Adrenal gland (tissue), 12 donors: ENCODE measurements around the gene CPNE4. TPM values are rescaled to one million over a fixed set of nuclear protein-coding genes. Genes with fewer than 3 reads are reported as not detected.

ENCODE experiments used
- DNase-seq, 7 donors: peaks; one replicate each; pipeline ENCODE4 v3.0.0-alpha.2; 2019 to 2020
- H3K27ac ChIP-seq, 5 donors: fragments of 200-600 bp; sonication (generic) in 4 of 5; 1 replicate in 3 of 5; 2 replicates in 2 of 5; pipeline versions ENCODE4 v1.5.1 to v1.8.0; 2016 to 2020; ENCODE audit warnings: mild to moderate bottlenecking in 1 of 5
- H3K27me3 ChIP-seq: fragments of 200-600 bp; 2 replicates; pipeline ENCODE4 v1.8.0; 2021
- H3K36me3 ChIP-seq, 2 donors: fragments of 200-600 bp; replicated peaks in 1 of 2; 1 replicate in 1 of 2; 2 replicates in 1 of 2; pipeline versions ENCODE4 v1.5.1 to v1.8.0; 2018 to 2022
- H3K4me1 ChIP-seq, 2 donors: fragments of 200-600 bp; replicated peaks in 1 of 2; 1 replicate in 1 of 2; 2 replicates in 1 of 2; pipeline versions ENCODE4 v1.5.1 to v1.8.0; 2018 to 2021
- H3K4me3 ChIP-seq, 4 donors: fragments of 200-600 bp; sonication (generic) in 3 of 4; one replicate each; pipeline ENCODE4 v1.5.1; 2016 to 2018
- H3K9me3 ChIP-seq, 3 donors: fragments of 200-600 bp; sonication (generic) in 1 of 3; replicated peaks in 1 of 3; 1 replicate in 2 of 3; 2 replicates in 1 of 3; pipeline versions ENCODE4 v1.5.1 to v1.8.0; 2016 to 2021
- POLR2A ChIP-seq, 2 donors: fragments of 450-650 bp; IDR thresholded peaks; one replicate each; pipeline ENCODE4 v1.6.1; 2017; ENCODE audit warnings: antibody characterized with exemption in 2 of 2, mild to moderate bottlenecking in 2 of 2, moderate library complexity in 1 of 2
- WGBS, 4 donors: extraction: QIAGEN DNeasy Blood & Tissue Kit in 2 of 4; methylation state at CpG; one replicate each; pipeline versions ENCODE4 v1.1.5 to v1.1.7; 2013 to 2017; 5-methylcytosine and 5-hydroxymethylcytosine counted together
- intact Hi-C, 2 donors: fragments of 100-400 bp; cut with DNase I; formaldehyde crosslinking; loops; one replicate each; pipeline versions ENCODE4 v1.14.1 to v1.15.0; 2022 to 2023
- polyA plus RNA-seq, 3 donors: library from polyadenylated mRNA; stranded (reverse); fragments of 200-250 nt in 2 of 3; fragments of 350-450 nt in 1 of 3; fragmentation: Illumina TruSeq in 1 of 3; extraction: RNeasy Lipid Tissue Mini Kit (QIAGEN cat#74804) in 1 of 3; gene quantifications; one replicate each; pipeline ENCODE4 v1.2.3, GENCODE V29; 2013 to 2014
- total RNA-seq, 9 donors: library from RNA; depleted of rRNA in 4 of 9; stranded (reverse); fragments of >200 nt in 4 of 9; fragments of 120-200 nt in 1 of 9; fragmentation: NEBNext Ultra II Directional in 1 of 9; extraction: Animal tissue kit (Norgen Biotek cat#: 25700) in 1 of 9; gene quantifications; one replicate each; pipeline versions ENCODE4 v1.1.0 to v1.2.4, GENCODE V29; 2013 to 2023
- TF ChIP-seq, protein P1 (sequence below), 6 experiments: fragments of 450-650 bp in 4 of 6; fragments of 200-600 bp in 2 of 6; sonication (generic) in 1 of 6; IDR thresholded peaks; 1 replicate in 5 of 6; 2 replicates in 1 of 6; pipeline versions ENCODE4 v1.5.1 to v1.8.0; 2016 to 2021; ENCODE audit warnings: antibody characterized with exemption in 6 of 6, mild to moderate bottlenecking in 2 of 6, moderate library complexity in 1 of 6
- donor health status: healthy with polysubstance abuse.
- donor health status: Bipolar disorder and iron deficiency.
- donor health status: DM: yes; HTN: yes; CAD: no.
- donor health status: DM: no; HTN: no; CAD: no.
- donor health status: DM: no; HTN: no; CAD: no.
- donor health status: DM: yes; HTN: yes; CAD: no.

Gene CPNE4
- total and polyA plus RNA-seq, 12 donors = 0.11 to 7.5 (median 0.59) TPM

DNA sequence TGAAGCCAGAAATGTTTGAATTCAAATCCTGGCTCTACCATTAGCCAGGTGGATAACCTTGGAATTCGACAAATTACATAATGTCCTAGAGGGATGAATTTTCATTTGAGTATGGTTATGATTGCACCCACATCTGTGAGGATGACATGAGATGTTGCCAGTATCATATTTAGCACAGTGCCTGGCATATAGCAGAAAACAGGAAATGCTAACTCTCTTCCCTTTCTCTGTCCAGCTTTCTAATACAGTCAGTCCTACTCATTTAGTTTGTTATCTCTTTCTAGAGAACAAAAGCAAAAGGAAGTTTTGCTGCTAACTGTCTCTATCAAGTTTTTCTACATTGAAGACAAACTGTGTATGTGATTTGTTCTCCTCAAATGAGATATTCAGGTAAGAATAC lies 231.7 kb downstream of the CPNE4 start:
- no peaks in the 10 kb centered on the region for H3K9me3 ChIP-seq
- no peaks in the 10 kb centered on the region for H3K36me3 ChIP-seq
- no peak for TF ChIP-seq POLR2A (IDR thresholded peaks at IDR 0.05)
- TF ChIP-seq, protein P1, sequence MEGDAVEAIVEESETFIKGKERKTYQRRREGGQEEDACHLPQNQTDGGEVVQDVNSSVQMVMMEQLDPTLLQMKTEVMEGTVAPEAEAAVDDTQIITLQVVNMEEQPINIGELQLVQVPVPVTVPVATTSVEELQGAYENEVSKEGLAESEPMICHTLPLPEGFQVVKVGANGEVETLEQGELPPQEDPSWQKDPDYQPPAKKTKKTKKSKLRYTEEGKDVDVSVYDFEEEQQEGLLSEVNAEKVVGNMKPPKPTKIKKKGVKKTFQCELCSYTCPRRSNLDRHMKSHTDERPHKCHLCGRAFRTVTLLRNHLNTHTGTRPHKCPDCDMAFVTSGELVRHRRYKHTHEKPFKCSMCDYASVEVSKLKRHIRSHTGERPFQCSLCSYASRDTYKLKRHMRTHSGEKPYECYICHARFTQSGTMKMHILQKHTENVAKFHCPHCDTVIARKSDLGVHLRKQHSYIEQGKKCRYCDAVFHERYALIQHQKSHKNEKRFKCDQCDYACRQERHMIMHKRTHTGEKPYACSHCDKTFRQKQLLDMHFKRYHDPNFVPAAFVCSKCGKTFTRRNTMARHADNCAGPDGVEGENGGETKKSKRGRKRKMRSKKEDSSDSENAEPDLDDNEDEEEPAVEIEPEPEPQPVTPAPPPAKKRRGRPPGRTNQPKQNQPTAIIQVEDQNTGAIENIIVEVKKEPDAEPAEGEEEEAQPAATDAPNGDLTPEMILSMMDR (IDR thresholded peaks at IDR 0.05) = no peak
- no peak overlapping the region for H3K4me3 ChIP-seq
- no peak overlapping the region for H3K27ac ChIP-seq
- no peaks in the 10 kb centered on the region for H3K4me1 ChIP-seq
- no peaks in the 10 kb centered on the region for H3K27me3 ChIP-seq
- no peak for DNase-seq
- intact Hi-C loops = no loop called here
- WGBS, 4 donors = 54 to 73% (median 59%) methylated on average over 1 of the region's 1 CpG

DNA sequence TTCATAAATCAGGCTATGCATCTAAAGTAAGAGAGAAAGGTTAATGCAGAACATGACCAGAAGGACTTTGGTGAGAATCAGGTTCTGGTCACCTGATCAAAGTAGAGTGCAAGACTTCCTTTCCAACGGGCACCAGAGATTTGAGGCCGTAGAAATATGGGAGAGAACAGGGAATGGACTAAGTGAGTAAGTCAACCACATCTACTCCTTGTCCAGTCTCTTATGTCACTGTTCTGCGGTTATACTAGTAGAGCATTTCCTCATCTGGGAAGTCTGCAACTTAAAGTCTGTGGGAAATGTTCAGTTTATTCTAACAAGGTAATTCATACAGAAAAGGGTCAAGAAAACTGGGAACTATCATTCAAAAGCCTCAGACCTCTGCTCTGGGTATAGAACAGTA lies 232.8 kb downstream of the CPNE4 start:
- intact Hi-C loops = no loop called here
- no peak for DNase-seq

GRCh38 chr3:131801566-131801965 lies 233.2 kb downstream of the CPNE4 start:
- DNase-seq = no peak
- 87 to 91% (median 89%) methylated on average over 4 of the region's 4 CpGs for WGBS, 4 donors
- no peaks in the 10 kb centered on the region for H3K36me3 ChIP-seq
- intact Hi-C loops = no loop called here
- no peak overlapping the region for H3K4me3 ChIP-seq
- H3K27me3 ChIP-seq = no peaks in the 10 kb centered on the region
- no peak overlapping the region for H3K27ac ChIP-seq
- H3K9me3 ChIP-seq = no peaks in the 10 kb centered on the region
- H3K4me1 ChIP-seq = no peaks in the 10 kb centered on the region
- TF ChIP-seq, protein P1 (IDR thresholded peaks at IDR 0.05) = no peak
- TF ChIP-seq POLR2A (IDR thresholded peaks at IDR 0.05) = no peak

More for the DNA sequence above, 232.8 kb downstream of the CPNE4 start:
- Histone ChIP-seq H3K4me1 (no peaks in the 10 kb centered on the region), H3K9me3 (no peaks in the 10 kb centered on the region), H3K27ac (no peak overlapping the region), H3K4me3 (no peak overlapping the region), H3K27me3 (no peaks in the 10 kb centered on the region), H3K36me3 (no peaks in the 10 kb centered on the region)
- no peak for TF ChIP-seq POLR2A (IDR thresholded peaks at IDR 0.05)
- 68 to 73% (median 69%) methylated on average over 3 of the region's 3 CpGs for WGBS, 4 donors

DNA sequence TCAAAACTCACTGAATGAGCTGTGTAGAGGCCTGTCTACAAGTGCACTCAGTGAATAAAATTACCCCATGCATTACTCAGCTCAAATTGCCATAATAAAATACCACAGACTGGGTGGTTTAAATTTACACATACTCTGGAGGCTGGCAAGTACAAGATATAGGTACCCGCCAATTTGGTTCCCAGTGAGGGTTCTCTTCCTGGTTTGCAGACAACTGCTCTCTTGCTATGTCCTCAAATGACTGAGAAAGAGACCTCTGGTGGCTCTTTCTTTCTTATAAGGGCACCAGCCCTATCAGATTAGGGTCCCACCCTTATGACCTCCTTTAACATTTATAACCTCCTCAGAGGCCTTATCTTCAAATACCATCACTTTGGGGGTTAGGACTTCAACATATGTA lies 237.0 kb downstream of the CPNE4 start:
- no peak overlapping the region for H3K27ac ChIP-seq
- H3K27me3 ChIP-seq = peaks cover 3% of the 10 kb centered on the region
- H3K36me3 ChIP-seq = no peaks in the 10 kb centered on the region
- TF ChIP-seq POLR2A (IDR thresholded peaks at IDR 0.05) = no peak
- TF ChIP-seq, protein P1 (IDR thresholded peaks at IDR 0.05) = no peak
- 84 to 100% (median 98%) methylated on average over 1 of the region's 1 CpG for WGBS, 4 donors
- no peaks in the 10 kb centered on the region for H3K4me1 ChIP-seq
- no peak overlapping the region for H3K4me3 ChIP-seq
- intact Hi-C loops = loop anchor here in 1 of 2 donors (2.0 kb wide), 1 partner anchor 231 kb away; no protein-coding TSS in a partner anchor
- no peaks in the 10 kb centered on the region for H3K9me3 ChIP-seq
- no peak for DNase-seq

- Histone ChIP-seq H3K4me3 (no peak overlapping the region), H3K9me3 (no peaks in the 10 kb centered on the region), H3K36me3 (no peaks in the 10 kb centered on the region), H3K27me3 (peaks cover 3% of the 10 kb centered on the region), H3K27ac (no peak overlapping the region), H3K4me1 (no peaks in the 10 kb centered on the region)
- DNase-seq = no peak
- intact Hi-C loops = loop anchor here in 1 of 2 donors (2.0 kb wide), 1 partner anchor 232 kb away; no protein-coding TSS in a partner anchor
- WGBS, 4 donors = 43 to 56% (median 49%) methylated on average over 4 of the region's 4 CpGs
- TF ChIP-seq, protein P1 (IDR thresholded peaks at IDR 0.05) = no peak
- TF ChIP-seq POLR2A (IDR thresholded peaks at IDR 0.05) = no peak
Observed at GRCh38 chr3:131796558-131797198, 238.1 kb downstream of the CPNE4 start.
